Osteocyte (in vitro differentiated cells): ENCODE results near the gene PIERCE2. TPM values are rescaled to one million over a fixed set of nuclear protein-coding genes. Genes with fewer than 3 reads are reported as not detected.
"Not testable (repeated sequence)": the region's sequence is repeated elsewhere in the genome, so short reads cannot be mapped to it uniquely, and the experiment has no call there.

Experiments used
- DNase-seq: peaks from one replicate; pipeline ENCODE4 v3.0.0; 2021; ENCODE audit warnings: mixed read lengths; ENCODE audit not compliant: unreplicated experiment; ENCODE audit errors: extremely low spot score
- H3K27ac Mint-ChIP-seq: one replicate; pipeline ENCODE4 v1.8.0; 2021; ENCODE audit warnings: mild to moderate bottlenecking, mixed read lengths; ENCODE audit not compliant: unreplicated experiment
- H3K27me3 Mint-ChIP-seq: one replicate; pipeline ENCODE4 v1.8.0; 2021; ENCODE audit warnings: mixed read lengths; ENCODE audit not compliant: unreplicated experiment
- H3K36me3 Mint-ChIP-seq: one replicate; pipeline ENCODE4 v1.8.0; 2021; ENCODE audit warnings: mixed read lengths; ENCODE audit not compliant: unreplicated experiment
- H3K4me1 Mint-ChIP-seq: one replicate; pipeline ENCODE4 v1.8.0; 2021; ENCODE audit warnings: mixed read lengths; ENCODE audit not compliant: unreplicated experiment
- H3K4me3 Mint-ChIP-seq: one replicate; pipeline ENCODE4 v1.8.0; 2021; ENCODE audit warnings: mild to moderate bottlenecking, moderate library complexity, mixed read lengths; ENCODE audit not compliant: unreplicated experiment
- H3K9me3 Mint-ChIP-seq: one replicate; pipeline ENCODE4 v1.8.0; 2021; ENCODE audit warnings: mixed read lengths; ENCODE audit not compliant: unreplicated experiment
- CTCF ChIP-seq: fragments of 200-600 bp; sonication (generic); IDR thresholded peaks from 2 replicates; pipeline ENCODE4 v1.5.0; 2021; ENCODE audit warnings: antibody characterized with exemption, mild to moderate bottlenecking, moderate library complexity
- total RNA-seq: library from RNA; stranded (reverse); gene quantifications from 2 replicates; pipeline ENCODE4 v1.2.1, GENCODE V29; 2021

The PIERCE2 gene
- total RNA-seq, 1 donor from 2014 or later = 3.0 TPM

DNA sequence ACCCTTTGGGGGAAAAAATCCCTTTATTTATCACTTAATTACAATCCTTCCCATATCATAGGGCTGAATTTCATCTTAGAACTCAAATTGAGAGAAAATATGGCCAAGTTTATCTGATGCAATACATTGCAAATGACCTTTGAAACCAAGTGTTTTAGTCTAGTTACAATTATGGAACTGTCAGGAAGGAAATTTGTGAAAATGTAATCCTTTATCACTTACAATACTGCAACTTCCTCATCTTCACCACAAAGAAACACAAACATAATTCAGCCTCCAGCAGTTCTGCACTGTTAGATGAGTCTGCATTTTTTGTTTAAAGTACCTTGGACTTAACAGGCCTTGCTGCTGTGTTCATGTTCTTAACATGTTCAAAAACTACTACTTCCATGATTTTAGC, 4.8 kb upstream of the PIERCE2 start:
- Mint-ChIP-seq H3K4me3 (peak overlapping the region; percentile 20), H3K27ac (peak overlapping the region; percentile 96), H3K4me1 (peaks cover 45% of the 10 kb centered on the region), H3K36me3 (peaks cover 5% of the 10 kb centered on the region), H3K9me3 (no peaks in the 10 kb centered on the region), H3K27me3 (no peaks in the 10 kb centered on the region)
- no peak for DNase-seq
- no peak for TF ChIP-seq CTCF

DNA sequence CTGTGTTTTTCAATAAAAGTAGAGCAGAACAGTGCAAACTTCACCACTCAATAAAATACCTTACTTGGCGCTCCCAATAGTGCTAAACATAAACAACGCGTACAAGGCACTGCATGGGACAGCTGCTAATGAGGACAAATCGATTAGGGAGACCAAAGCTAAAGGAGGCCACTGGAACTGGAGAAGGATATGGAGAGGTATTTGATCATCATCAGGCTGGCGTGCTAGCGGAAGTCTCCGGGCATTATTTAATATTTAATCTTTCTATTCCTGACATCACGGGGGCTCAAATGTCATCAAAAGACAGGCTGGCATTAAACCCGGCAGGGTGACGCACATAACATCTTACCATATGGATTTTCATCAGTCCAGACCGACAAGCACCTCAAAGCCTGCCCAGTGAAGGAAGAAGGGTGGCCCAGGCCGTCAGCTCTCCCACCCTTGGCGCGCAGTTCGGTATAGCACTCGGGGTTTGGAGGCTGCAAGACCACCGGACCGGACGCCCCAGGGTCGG, 740 bp upstream of the PIERCE2 start:
- H3K36me3 Mint-ChIP-seq = no peaks in the 10 kb centered on the region

DNA sequence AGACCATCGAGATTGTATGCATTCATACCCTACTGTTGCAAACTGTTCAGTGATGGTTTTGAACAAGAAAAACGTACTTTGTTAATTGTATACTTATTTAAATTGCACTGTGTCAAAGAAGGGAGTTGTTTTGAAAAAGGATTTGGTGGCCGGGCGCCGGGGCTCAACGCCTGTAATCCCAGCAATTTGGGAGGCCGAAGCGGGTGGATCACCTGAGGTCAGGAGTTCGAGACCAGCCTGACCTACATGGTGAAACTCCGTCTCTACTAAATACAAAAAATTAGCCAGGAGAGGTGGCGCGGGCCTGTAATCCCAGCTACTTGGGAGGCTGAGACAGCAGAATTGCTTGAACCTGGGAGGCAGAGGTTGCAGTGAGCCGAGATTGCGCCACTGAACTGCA, 681 bp downstream of the PIERCE2 start:
- peak overlapping the region; percentile 99 for H3K27ac Mint-ChIP-seq
- DNase-seq, H3K27me3 Mint-ChIP-seq, H3K36me3 Mint-ChIP-seq, H3K9me3 Mint-ChIP-seq: not testable (repeated sequence)
- peaks cover 29% of the 10 kb centered on the region for H3K4me1 Mint-ChIP-seq
- H3K4me3 Mint-ChIP-seq = peak overlapping the region; percentile 94

More for the DNA sequence above, 740 bp upstream of the PIERCE2 start:
- DNase-seq = no peak
- no peaks in the 10 kb centered on the region for H3K27me3 Mint-ChIP-seq
- H3K4me3 Mint-ChIP-seq = peak overlapping the region; percentile 94
- H3K4me1 Mint-ChIP-seq = peaks cover 43% of the 10 kb centered on the region
- TF ChIP-seq CTCF = no peak
- peak overlapping the region; percentile 99 for H3K27ac Mint-ChIP-seq
- no peaks in the 10 kb centered on the region for H3K9me3 Mint-ChIP-seq

- H3K4me3 Mint-ChIP-seq, H3K4me1 Mint-ChIP-seq, DNase-seq, H3K9me3 Mint-ChIP-seq, H3K27ac Mint-ChIP-seq, H3K27me3 Mint-ChIP-seq, H3K36me3 Mint-ChIP-seq: not testable (repeated sequence)
Observed at GRCh38 chr15:55417678-55418077, 9.4 kb downstream of the PIERCE2 start.

DNA sequence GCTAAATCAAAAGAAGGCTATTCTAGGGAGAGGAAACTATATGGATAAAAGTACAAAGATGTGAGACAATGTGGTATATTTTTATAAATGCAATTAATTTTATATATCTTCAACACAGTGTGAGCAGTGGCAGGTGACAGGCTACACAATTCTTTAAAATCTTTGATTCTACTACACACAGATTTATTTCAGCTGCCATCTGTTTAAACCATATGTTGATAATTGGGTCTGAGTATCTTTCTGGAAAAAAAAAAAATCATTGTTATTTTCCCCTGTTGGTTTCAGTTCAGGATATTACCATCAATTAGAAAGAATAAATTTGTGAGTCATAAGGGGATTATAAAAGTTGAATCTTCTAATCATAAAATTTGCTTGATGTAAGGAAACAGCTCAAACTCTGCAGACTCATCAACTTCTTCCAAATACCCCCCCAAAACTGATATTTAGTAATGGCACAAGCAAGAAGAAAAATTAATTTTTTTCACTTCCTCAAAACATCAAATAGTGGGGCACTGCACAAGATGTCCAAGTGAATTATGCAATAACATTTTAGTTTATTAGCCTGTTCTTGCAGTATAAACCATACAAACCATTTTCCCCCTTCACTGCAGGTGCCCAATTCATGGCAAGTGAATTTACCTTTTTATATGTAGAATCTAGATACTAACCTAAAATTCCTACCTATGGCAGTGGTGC, 12.0 kb downstream of the PIERCE2 start:
- TF ChIP-seq CTCF = no peak
- H3K4me1 Mint-ChIP-seq = no peaks in the 10 kb centered on the region
- DNase-seq = no peak
- H3K9me3 Mint-ChIP-seq = no peaks in the 10 kb centered on the region
- no peaks in the 10 kb centered on the region for H3K36me3 Mint-ChIP-seq
- no peaks in the 10 kb centered on the region for H3K27me3 Mint-ChIP-seq
- H3K4me3 Mint-ChIP-seq = no peak overlapping the region
- no peak overlapping the region for H3K27ac Mint-ChIP-seq

- TF ChIP-seq CTCF = no peak
- no peak overlapping the region for H3K4me3 Mint-ChIP-seq
- H3K27ac Mint-ChIP-seq = no peak overlapping the region
- H3K4me1 Mint-ChIP-seq = no peaks in the 10 kb centered on the region
- DNase-seq = no peak
- H3K36me3 Mint-ChIP-seq = no peaks in the 10 kb centered on the region
- no peaks in the 10 kb centered on the region for H3K9me3 Mint-ChIP-seq
- no peaks in the 10 kb centered on the region for H3K27me3 Mint-ChIP-seq
Observed at GRCh38 chr15:55422089-55422488, 13.8 kb downstream of the PIERCE2 start.
